Stimulated activated CD8-positive, alpha-beta memory T cell treated with anti-CD3 and anti-CD28 coated beads, Interleukin-4, amount 100 ng/mL, for 1 hour (primary cell): ENCODE results near the gene PLXNC1.

ENCODE experiments used
- DNase-seq, 2 donors: peaks; one replicate each; pipeline ENCODE4 v3.0.0-alpha.2; 2020; ENCODE audit warnings: low read depth in 2 of 2, low spot score in 1 of 2

PLXNC1 gene

GRCh38 chr12:94157181-94157580 is 8.8 kb downstream of the PLXNC1 start:
- DNase-seq = no peak

GRCh38 chr12:94157981-94158411 is 9.6 kb downstream of the PLXNC1 start:
- no peak for DNase-seq

- no peak for DNase-seq
These were observed 10.3 kb downstream of the PLXNC1 start for GRCh38 chr12:94158666-94159065.

GRCh38 chr12:94162108-94162507 is 13.7 kb downstream of the PLXNC1 start:
- no peak for DNase-seq

- no peak for DNase-seq
These were observed 15.5 kb downstream of the PLXNC1 start for GRCh38 chr12:94163850-94164249.

- no peak for DNase-seq
These were observed 16.8 kb downstream of the PLXNC1 start for GRCh38 chr12:94165138-94165537.

- DNase-seq = no peak
These were observed 17.4 kb downstream of the PLXNC1 start for GRCh38 chr12:94165670-94166364.

GRCh38 chr12:94167071-94167755 is 18.8 kb downstream of the PLXNC1 start:
- no peak for DNase-seq

- no peak for DNase-seq
These were observed 19.5 kb downstream of the PLXNC1 start for GRCh38 chr12:94167756-94168416.

GRCh38 chr12:94169495-94169894 is 21.1 kb downstream of the PLXNC1 start:
- no peak for DNase-seq

- DNase-seq = no peak
These were observed 21.8 kb downstream of the PLXNC1 start for GRCh38 chr12:94169966-94170689.

GRCh38 chr12:94170690-94171594 is 22.6 kb downstream of the PLXNC1 start:
- DNase-seq = no peak

GRCh38 chr12:94171595-94171930 is 23.2 kb downstream of the PLXNC1 start:
- no peak for DNase-seq

GRCh38 chr12:94172031-94172430 is 23.7 kb downstream of the PLXNC1 start:
- DNase-seq = no peak

- DNase-seq = no peak
These were observed 24.6 kb downstream of the PLXNC1 start for GRCh38 chr12:94172973-94173372.

GRCh38 chr12:94173660-94174265 is 25.4 kb downstream of the PLXNC1 start:
- no peak for DNase-seq

GRCh38 chr12:94174576-94174975 is 26.2 kb downstream of the PLXNC1 start:
- peak in 1 of 2 donors; percentile 18 for DNase-seq

- no peak for DNase-seq
These were observed 27.6 kb downstream of the PLXNC1 start for GRCh38 chr12:94175763-94176668.

GRCh38 chr12:94178054-94178453 is 29.7 kb downstream of the PLXNC1 start:
- DNase-seq = no peak
